HT-29 (cell line): ENCODE measurements around the gene LRSAM1. TPM values are rescaled to one million over a fixed set of nuclear protein-coding genes. Genes with fewer than 3 reads are reported as not detected.

Experiments used
- DNase-seq: peaks from one replicate; pipeline ENCODE4 v3.0.0-alpha.2; 2015; ENCODE audit warnings: low spot score
- total RNA-seq: library from RNA; depleted of rRNA; stranded (reverse); fragments of >200 nt; shearing (Covaris generic); gene quantifications from 2 replicates; pipeline ENCODE4 v1.2.3, GENCODE V29; 2014

LRSAM1 gene
- total RNA-seq, 1 experiment from 2014 or later, result 20.6 TPM

- peak; percentile 52 for DNase-seq
Observed at GRCh38 chr9:127424676-127424999, 26.7 kb upstream of the LRSAM1 start.

- DNase-seq, result no peak
Observed at GRCh38 chr9:127426756-127427155, 24.6 kb upstream of the LRSAM1 start.

DNA sequence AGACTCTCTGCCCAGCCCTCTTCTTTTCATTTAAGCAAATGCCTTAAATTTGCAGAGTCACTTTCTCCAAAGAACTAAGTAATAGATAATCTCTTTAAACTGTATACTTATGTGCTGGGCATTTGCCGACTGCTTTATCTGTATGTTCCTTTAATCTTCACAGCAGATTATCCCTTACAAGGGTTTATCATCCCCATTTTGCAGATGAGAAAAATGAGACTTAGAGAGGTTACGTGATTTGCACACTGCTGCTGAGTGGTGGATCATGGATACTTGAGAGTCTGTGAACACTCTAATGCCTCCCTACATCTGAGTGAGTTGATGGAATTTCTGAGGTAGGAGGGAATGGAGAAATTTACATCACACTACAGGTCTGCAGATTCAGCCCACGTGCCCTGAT lies 23.0 kb upstream of the LRSAM1 start:
- no peak for DNase-seq

- no peak for DNase-seq
Observed at GRCh38 chr9:127430415-127430814, 20.9 kb upstream of the LRSAM1 start.

- DNase-seq, result no peak
Observed at GRCh38 chr9:127437497-127438264, 13.6 kb upstream of the LRSAM1 start.

DNA sequence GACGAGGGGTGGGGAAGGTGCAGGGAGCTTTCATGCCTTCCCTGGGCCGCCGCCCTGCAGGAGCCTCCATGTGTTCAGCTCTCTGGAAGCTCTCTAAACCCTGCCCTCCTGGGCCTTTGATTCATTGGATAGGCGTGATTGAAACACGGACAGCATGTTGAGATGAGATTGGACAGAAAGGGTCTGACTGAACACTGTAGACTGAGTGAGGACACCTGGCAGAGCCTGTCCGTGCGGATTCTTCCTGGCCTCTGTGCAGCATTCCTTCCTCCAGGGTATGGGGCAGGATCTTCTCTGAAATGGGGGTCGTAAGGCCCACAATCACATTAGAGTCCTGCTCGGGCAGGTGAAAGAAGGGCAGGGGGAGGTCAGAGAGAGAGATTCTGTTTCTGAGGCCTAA lies 12.9 kb upstream of the LRSAM1 start:
- DNase-seq, result no peak

- peak; percentile 10 for DNase-seq
Observed at GRCh38 chr9:127444283-127444920, 6.9 kb upstream of the LRSAM1 start.

DNA sequence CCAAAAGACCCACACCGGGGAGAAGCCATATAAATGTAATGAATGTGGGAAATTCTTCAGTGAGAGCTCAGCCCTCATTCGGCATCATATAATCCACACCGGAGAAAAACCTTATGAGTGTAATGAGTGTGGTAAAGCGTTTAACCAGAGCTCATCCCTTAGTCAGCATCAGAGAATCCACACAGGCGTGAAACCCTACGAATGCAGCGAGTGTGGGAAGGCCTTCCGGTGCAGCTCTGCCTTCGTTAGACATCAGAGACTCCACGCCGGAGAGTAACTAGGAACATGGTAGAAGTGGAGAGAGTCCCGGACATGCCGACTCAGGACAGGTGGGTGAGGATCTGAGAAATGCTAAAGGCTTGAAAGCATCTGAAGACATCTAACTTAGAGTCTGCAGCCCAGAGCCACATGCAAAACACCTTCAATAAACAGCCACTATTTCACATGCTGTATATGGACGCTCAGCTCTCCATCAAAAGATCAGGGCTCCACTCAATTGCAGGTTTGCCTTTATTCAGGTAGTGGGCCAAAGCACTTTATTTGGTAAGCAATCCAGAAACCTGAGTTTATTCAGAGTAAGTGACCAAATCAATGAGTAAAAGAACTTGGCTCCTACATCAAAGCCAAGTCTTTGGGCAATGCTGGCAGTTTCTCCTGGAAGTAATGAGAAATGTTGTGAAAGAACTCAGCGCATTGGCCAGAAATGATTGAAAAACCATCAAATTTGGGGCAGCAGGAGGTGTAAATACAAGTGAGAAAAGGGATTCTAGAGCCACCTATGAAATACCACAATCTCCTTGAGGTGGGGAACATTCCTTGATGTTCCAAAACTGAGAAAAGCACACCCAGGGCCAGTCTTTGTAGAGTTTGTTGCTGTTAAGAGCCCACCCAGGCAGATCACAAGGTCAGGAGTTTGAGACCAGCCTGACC lies 6.1 kb upstream of the LRSAM1 start:
- DNase-seq, result peak; percentile 32

DNA sequence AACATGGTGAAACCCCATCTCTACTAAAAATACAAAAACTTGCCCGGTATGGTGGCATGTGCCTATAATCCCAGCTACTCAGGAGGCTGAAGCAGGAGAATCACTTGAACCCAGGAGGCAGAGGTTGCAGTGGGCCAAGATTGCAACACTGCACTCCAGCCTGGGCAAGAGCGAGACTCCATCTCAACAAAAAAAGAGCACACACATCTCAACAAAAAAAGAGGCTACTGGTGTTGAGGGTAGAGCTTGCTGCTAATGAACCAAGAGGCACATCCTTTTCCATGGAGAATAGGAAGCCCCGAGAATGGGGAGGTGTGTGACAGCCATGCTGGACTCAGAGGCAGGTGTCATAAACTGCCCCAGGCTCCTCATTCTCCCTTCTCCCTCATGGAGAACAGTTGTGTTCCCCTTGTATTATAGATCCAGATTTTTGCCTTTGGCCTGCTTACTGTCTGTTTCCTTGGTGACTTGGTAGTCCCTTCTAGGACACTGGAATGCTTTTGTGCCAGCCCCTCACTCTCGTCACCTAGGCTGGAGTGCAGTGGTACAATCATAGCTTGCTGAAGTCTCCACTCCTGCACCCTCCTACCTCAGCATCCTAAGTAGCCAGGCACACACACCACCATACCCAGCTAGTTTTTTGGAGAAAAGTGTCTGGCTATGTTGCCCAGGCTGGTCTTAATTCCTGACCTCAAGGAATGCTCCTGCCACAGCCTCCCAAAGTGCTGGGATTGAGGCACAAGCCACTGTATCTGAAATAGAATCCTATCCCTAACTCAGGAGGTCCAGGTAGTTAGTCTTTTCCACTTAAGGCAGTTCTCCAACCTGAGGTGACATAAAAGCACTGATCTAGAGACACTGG lies 5.2 kb upstream of the LRSAM1 start:
- DNase-seq, result peak; percentile 36

DNA sequence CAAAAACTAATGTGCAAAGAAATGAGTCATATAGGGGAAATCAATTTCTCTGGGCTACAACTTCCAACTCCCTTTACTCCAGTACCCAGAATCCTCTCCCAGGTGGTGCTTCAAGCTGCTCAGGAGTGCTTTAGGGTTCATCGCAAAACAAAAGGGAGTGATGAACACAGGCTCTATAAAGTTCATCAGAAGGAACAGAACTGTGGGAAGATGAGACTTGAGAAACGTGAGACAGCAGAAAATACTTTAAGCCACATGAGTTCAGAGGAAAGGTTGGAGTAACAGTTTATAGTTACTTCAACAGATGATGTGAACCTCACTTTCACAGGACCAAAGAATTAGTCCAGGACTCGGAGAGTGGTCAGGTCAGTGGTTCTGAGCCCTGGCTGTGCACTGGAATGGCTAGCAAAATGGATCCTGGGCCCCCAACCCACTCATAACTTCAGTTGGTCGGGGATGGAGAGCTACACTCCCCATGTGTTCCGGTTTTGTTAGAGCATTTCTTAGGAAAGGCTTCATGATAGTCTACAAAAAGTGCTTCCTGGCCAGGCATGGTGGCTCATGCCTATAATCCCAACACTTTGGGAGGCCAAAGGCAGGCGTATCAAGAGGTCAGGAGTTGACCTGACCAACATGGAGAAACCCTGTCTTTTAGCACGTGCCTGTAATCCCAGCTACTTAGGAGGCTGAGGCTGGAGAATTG lies 4.4 kb upstream of the LRSAM1 start:
- peak; percentile 29 for DNase-seq

DNA sequence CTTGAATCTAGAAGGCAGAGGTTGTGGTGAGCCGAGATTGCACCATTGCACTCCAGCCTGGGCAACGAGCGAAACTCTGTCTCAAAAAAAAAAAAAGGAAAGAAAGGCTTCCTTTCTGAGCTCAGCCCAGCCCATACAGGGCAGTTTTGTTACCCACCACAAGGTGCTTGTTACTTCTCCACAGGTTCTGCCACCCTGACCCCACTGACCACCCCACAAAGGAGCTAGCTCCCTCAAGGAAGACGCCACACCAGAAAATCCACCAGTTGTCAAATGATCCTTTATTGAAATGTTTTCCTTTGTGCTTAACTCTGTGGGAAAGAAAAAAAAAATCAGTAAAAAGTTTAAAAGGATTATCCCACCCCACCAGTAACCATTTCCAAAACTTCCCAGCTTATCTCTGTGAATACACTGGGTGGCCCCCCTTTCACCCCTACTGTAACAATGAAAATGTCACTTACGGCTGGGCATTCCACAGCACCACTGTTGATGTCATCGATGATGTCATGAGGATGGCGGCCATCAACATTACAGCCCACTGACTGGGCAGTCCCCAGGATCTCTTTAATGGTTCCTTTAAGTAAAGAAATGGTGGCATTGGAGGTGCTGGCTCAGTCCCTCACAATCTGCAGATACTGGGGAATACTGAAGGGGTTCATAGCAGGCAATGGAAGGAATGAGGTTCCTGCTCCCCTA lies 3.7 kb upstream of the LRSAM1 start:
- DNase-seq, result no peak

GRCh38 chr9:127448112-127448805 lies 3.1 kb upstream of the LRSAM1 start:
- no peak for DNase-seq

DNA sequence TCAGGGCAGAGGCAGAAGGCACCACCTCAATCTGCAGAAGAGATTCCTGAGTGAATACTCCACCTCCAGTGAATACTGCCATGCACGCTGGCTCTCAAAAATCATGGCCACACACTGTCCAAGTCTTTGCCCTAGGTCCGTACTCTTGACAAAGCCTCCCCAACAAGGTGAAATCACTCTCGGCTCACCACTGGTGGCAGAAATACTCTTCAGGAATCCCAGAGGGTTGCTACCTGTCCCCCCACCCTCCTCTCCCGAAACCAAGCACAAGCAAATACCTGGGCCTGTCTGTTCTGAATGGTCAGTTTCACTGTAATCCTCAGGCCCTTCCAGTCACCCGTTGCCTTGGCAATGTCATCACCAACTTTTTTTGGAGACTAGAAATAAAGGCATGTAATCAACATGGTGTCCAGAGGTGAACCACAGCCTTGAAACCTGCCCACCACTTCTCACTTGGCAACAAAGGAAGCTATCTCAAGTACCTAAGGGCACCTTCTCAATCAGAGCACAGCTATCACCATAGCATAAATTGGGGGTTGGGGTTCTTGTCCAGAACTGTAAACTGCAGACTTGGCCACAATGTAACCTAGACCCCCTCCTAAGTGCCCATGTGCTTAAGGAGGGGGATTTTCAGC lies 1.9 kb upstream of the LRSAM1 start:
- DNase-seq, result no peak

- DNase-seq, result peak; percentile 34
Observed at GRCh38 chr9:127450243-127450760, 1.0 kb upstream of the LRSAM1 start.

- peak; percentile 65 for DNase-seq
Observed at GRCh38 chr9:127451608-127451857, 223 bp downstream of the LRSAM1 start.

GRCh38 chr9:127451858-127452656 lies 747 bp downstream of the LRSAM1 start:
- peak; percentile 61 for DNase-seq

- peak; percentile 62 for DNase-seq
Observed at GRCh38 chr9:127452691-127453090, 1.4 kb downstream of the LRSAM1 start.

DNA sequence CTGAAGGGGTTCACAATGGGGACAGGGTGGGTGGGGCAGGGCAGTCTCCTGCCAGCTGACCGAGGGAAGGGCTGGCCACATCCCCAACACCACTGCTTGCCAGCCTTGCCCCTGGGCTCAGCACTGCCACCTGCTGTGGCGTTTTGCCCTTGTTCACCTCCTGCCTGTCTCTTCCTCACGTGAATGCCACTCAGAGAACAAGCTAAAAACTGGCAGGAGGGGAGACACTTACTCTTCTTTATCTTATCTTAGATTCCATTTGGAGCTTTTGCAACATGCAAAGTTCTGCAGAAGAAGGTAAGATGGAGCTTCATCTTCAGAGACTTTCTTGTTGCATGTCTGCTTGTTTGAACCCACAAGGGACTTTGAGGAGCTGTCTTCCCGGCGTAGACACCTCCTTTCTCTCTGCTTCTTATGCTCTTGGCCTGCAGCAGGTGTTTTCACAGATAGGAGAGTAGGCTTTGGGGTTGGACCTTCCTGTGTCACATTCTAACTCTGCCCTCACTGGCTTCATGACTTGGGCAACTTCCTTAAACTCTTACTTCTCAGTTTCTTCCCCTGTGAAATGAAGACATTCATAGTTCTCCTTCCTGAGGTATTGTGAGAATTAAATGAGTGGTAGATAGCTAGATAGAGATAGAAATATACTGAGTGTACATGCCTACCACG lies 4.1 kb downstream of the LRSAM1 start:
- peak; percentile 41 for DNase-seq
